OCI-LY3 (cell line): Measurements from ENCODE around the gene AKAP11.

Experiments used
- H2AFZ ChIP-seq: fragments of 200-600, 300-600 bp; shearing (Covaris generic); 2 replicates; pipeline ENCODE4 v1.6.0; 2014; ENCODE audit warnings: antibody characterized with exemption, low read depth, low read length
- H3K27ac ChIP-seq: fragments of 200-600, 300-600 bp; sonication (generic); 2 replicates; pipeline ENCODE4 v1.5.1; 2014; ENCODE audit warnings: mild to moderate bottlenecking, low read length, moderate library complexity, mixed read lengths
- H3K27me3 ChIP-seq: fragments of 200-600, 300-600 bp; sonication (generic); 2 replicates; pipeline ENCODE4 v1.6.1; 2014; ENCODE audit warnings: low read depth, low read length, mixed read lengths
- H3K36me3 ChIP-seq: fragments of 200-600, 300-600 bp; sonication (generic); replicated peaks from 2 replicates; pipeline ENCODE3; 2014; ENCODE audit warnings: low read depth, low read length, mixed read lengths
- H3K4me1 ChIP-seq: fragments of 300-600, 200-600 bp; sonication (generic); 2 replicates; pipeline ENCODE4 v1.6.1; 2014; ENCODE audit warnings: low read length, mixed read lengths
- H3K4me2 ChIP-seq: fragments of 200-600, 300-600 bp; sonication (generic); 2 replicates; pipeline ENCODE4 v1.6.1; 2014; ENCODE audit warnings: low read length, mixed read lengths
- H3K4me3 ChIP-seq: fragments of 300-600, 200-600 bp; sonication (generic); 2 replicates; pipeline ENCODE4 v1.5.1; 2014; ENCODE audit warnings: antibody characterized with exemption, mild to moderate bottlenecking, low read length, moderate library complexity
- H3K79me2 ChIP-seq: fragments of 300-600, 200-600 bp; shearing (Covaris generic); 2 replicates; pipeline ENCODE4 v1.6.1; 2014; ENCODE audit warnings: mild to moderate bottlenecking, low read length, mixed read lengths
- H3K9ac ChIP-seq: fragments of 300-600, 200-600 bp; shearing (Covaris generic); 2 replicates; pipeline ENCODE4 v1.6.0; 2014; ENCODE audit warnings: mild to moderate bottlenecking, low read length, moderate library complexity
- H3K9me3 ChIP-seq: fragments of 200-600, 300-600 bp; shearing (Covaris generic); 2 replicates; pipeline ENCODE4 v1.6.1; 2014; ENCODE audit warnings: low read length, mixed read lengths; ENCODE audit not compliant: insufficient read depth
- H4K20me1 ChIP-seq: fragments of 200-600, 300-600 bp; sonication (generic); 2 replicates; pipeline ENCODE4 v1.6.1; 2016; ENCODE audit warnings: low read length, mixed read lengths; ENCODE audit not compliant: insufficient read depth
- EZH2phosphoT487 ChIP-seq: fragments of 200-600 bp; shearing (Covaris generic); IDR thresholded peaks from 2 replicates; pipeline ENCODE4 v1.6.1; 2018; ENCODE audit warnings: antibody characterized with exemption, mixed run types, low read depth
- TF ChIP-seq, protein P1 (sequence below): fragments of 200-600, 300-600 bp; sonication (generic); IDR thresholded peaks from 2 replicates; pipeline ENCODE4 v1.5.1; 2014; ENCODE audit warnings: antibody characterized with exemption, low read length, low read depth

The AKAP11 gene

GRCh38 chr13:42255886-42256285, 16.1 kb upstream of the AKAP11 start:
- H3K9me3 ChIP-seq = no peaks in the 10 kb centered on the region
- TF ChIP-seq EZH2phosphoT487 = no peak
- TF ChIP-seq, protein P1, sequence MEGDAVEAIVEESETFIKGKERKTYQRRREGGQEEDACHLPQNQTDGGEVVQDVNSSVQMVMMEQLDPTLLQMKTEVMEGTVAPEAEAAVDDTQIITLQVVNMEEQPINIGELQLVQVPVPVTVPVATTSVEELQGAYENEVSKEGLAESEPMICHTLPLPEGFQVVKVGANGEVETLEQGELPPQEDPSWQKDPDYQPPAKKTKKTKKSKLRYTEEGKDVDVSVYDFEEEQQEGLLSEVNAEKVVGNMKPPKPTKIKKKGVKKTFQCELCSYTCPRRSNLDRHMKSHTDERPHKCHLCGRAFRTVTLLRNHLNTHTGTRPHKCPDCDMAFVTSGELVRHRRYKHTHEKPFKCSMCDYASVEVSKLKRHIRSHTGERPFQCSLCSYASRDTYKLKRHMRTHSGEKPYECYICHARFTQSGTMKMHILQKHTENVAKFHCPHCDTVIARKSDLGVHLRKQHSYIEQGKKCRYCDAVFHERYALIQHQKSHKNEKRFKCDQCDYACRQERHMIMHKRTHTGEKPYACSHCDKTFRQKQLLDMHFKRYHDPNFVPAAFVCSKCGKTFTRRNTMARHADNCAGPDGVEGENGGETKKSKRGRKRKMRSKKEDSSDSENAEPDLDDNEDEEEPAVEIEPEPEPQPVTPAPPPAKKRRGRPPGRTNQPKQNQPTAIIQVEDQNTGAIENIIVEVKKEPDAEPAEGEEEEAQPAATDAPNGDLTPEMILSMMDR = no peak
- no peaks in the 10 kb centered on the region for H3K4me1 ChIP-seq

DNA sequence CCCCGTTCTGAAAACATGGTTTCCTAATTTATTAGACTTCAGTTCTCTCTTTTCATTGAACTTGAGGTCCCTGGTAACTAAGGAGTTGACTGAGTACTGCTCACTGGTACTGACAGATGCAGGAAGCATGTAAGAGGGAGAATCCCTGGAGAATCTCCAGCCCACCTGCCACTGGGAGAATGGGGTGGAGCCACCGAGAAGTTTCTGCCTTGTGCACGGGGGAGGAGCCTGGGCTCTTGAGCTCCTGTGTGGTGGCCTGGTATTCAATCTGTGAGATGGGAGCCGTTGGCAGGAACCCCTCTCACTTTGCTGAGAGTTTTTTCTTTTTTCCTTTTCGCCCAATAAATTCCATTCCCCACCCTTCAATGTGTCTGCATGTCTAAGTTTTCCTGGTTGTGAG, 13.2 kb upstream of the AKAP11 start:
- H3K27ac ChIP-seq = no peak overlapping the region
- no peak overlapping the region for H3K4me2 ChIP-seq
- TF ChIP-seq, protein P1 = no peak
- TF ChIP-seq EZH2phosphoT487 = no peak
- no peaks in the 10 kb centered on the region for H3K27me3 ChIP-seq
- H3K4me3 ChIP-seq = no peak overlapping the region
- no peak overlapping the region for H3K9ac ChIP-seq
- no peak overlapping the region for H2AFZ ChIP-seq
- no peaks in the 10 kb centered on the region for H4K20me1 ChIP-seq
- no peaks in the 10 kb centered on the region for H3K79me2 ChIP-seq
- H3K36me3 ChIP-seq = no peaks in the 10 kb centered on the region
- H3K9me3 ChIP-seq = no peaks in the 10 kb centered on the region
- no peaks in the 10 kb centered on the region for H3K4me1 ChIP-seq

More at GRCh38 chr13:42255886-42256285, 16.1 kb upstream of the AKAP11 start:
- H3K27ac ChIP-seq = no peak overlapping the region
- no peak overlapping the region for H3K9ac ChIP-seq
- H3K4me3 ChIP-seq = no peak overlapping the region
- no peak overlapping the region for H3K4me2 ChIP-seq
- no peaks in the 10 kb centered on the region for H3K36me3 ChIP-seq
- H3K27me3 ChIP-seq = no peaks in the 10 kb centered on the region
- H4K20me1 ChIP-seq = no peaks in the 10 kb centered on the region
- no peaks in the 10 kb centered on the region for H3K79me2 ChIP-seq
- H2AFZ ChIP-seq = no peak overlapping the region

GRCh38 chr13:42259515-42259914, 12.4 kb upstream of the AKAP11 start:
- no peak overlapping the region for H3K9ac ChIP-seq
- H3K4me2 ChIP-seq = no peak overlapping the region
- no peak overlapping the region for H3K4me3 ChIP-seq
- no peaks in the 10 kb centered on the region for H4K20me1 ChIP-seq
- H3K36me3 ChIP-seq = no peaks in the 10 kb centered on the region
- no peaks in the 10 kb centered on the region for H3K9me3 ChIP-seq
- no peak overlapping the region for H2AFZ ChIP-seq
- no peak for TF ChIP-seq EZH2phosphoT487
- TF ChIP-seq, protein P1 = no peak
- H3K27me3 ChIP-seq = no peaks in the 10 kb centered on the region
- no peaks in the 10 kb centered on the region for H3K4me1 ChIP-seq
- H3K79me2 ChIP-seq = no peaks in the 10 kb centered on the region
- H3K27ac ChIP-seq = no peak overlapping the region

DNA sequence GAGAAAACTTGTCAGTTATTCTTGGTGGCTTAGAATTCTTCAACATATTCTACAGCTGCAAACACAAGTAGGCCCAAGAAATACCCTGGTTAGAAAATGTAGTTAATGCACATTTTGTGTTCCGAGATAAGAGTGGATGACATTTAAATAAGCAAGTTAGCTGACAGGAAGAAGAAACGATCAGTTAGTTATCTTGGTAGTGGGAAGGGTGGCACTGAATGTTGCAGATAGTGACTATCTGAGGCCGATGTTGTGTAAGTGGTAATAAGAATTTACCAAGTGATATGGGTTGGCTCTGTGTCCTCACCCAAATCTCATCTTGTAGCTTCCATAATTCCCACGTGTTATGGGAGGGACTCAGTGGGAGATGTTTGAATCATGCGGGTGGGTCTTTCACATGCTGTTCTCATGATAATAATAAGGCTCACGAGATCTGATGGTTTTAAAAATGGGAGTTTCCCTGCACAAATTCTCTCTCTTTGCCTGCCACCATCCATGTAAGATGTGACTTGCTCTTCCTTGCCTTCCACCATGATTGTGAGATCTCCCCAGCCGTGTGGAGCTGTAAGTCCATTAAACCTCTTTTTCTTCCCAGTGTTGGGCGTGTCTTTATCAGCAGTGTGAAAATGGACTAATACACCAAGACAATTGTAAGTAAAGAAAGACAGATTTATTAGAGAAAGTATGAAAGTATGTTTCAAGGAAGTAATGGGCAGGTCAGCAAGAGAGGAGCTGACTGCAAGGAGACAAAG, 10.9 kb upstream of the AKAP11 start:
- H2AFZ ChIP-seq = no peak overlapping the region
- H3K27ac ChIP-seq = no peak overlapping the region
- H3K79me2 ChIP-seq = no peaks in the 10 kb centered on the region
- H3K4me1 ChIP-seq = no peaks in the 10 kb centered on the region
- no peaks in the 10 kb centered on the region for H3K36me3 ChIP-seq
- no peak overlapping the region for H3K4me3 ChIP-seq
- no peaks in the 10 kb centered on the region for H3K27me3 ChIP-seq
- no peak for TF ChIP-seq EZH2phosphoT487
- TF ChIP-seq, protein P1 = no peak
- no peaks in the 10 kb centered on the region for H4K20me1 ChIP-seq
- H3K4me2 ChIP-seq = no peak overlapping the region
- H3K9me3 ChIP-seq = no peaks in the 10 kb centered on the region
- no peak overlapping the region for H3K9ac ChIP-seq
